SU-DHL-6 (cell line): ENCODE data around the gene ALDH1A3.

Experiments used
- H2AFZ ChIP-seq: fragments of 200-600 bp; sonication (generic); 2 replicates; pipeline ENCODE4 v1.6.1; 2014; ENCODE audit warnings: low read depth, mild to moderate bottlenecking, moderate library complexity, mixed read lengths, antibody characterized with exemption, low read length; ENCODE audit not compliant: severe bottlenecking
- H3F3A ChIP-seq: fragments of 200-600 bp; shearing (Covaris generic); 2 replicates; pipeline ENCODE4 v1.6.0; 2016; ENCODE audit warnings: antibody characterized with exemption, mild to moderate bottlenecking; ENCODE audit not compliant: insufficient read depth
- H3K27ac ChIP-seq: fragments of 200-600 bp; sonication (generic); 2 replicates; pipeline ENCODE4 v1.5.1; 2016; ENCODE audit warnings: low read depth, mild to moderate bottlenecking, low read length, moderate library complexity, mixed read lengths
- H3K27me3 ChIP-seq: fragments of 200-600 bp; sonication (generic), shearing (Covaris generic); 2 replicates; pipeline ENCODE4 v1.6.0; 2014; ENCODE audit warnings: mild to moderate bottlenecking, low read length
- H3K36me3 ChIP-seq: fragments of 200-600 bp; sonication (generic); 2 replicates; pipeline ENCODE4 v1.6.1; 2014; ENCODE audit warnings: mild to moderate bottlenecking, low read length, mixed read lengths
- H3K4me2 ChIP-seq: fragments of 300-600, 200-600 bp; shearing (Covaris generic), sonication (generic); 2 replicates; pipeline ENCODE4 v1.6.0; 2014; ENCODE audit warnings: low read length, low read depth, mild to moderate bottlenecking; ENCODE audit not compliant: poor library complexity, severe bottlenecking
- H3K4me3 ChIP-seq: fragments of 200-600 bp; sonication (generic); 2 replicates; pipeline ENCODE4 v1.5.1; 2014; ENCODE audit warnings: antibody characterized with exemption, low read length, mild to moderate bottlenecking, mixed read lengths; ENCODE audit not compliant: insufficient read depth, poor library complexity, severe bottlenecking
- H3K79me2 ChIP-seq: fragments of 200-600 bp; sonication (generic); 2 replicates; pipeline ENCODE4 v1.6.1; 2014; ENCODE audit warnings: mild to moderate bottlenecking, low read length, moderate library complexity; ENCODE audit not compliant: insufficient read depth
- H3K9ac ChIP-seq: fragments of 200-600 bp; sonication (generic); 2 replicates; pipeline ENCODE4 v1.7.0; 2014; ENCODE audit warnings: mild to moderate bottlenecking, low read length
- H3K9me2 ChIP-seq: fragments of 200-600 bp; sonication (generic); replicated peaks from 2 replicates; pipeline ENCODE4 v1.6.1; 2014; ENCODE audit warnings: low read length; ENCODE audit not compliant: insufficient read depth
- H3K9me3 ChIP-seq: fragments of 200-600 bp; sonication (generic); 2 replicates; pipeline ENCODE4 v1.6.1; 2014; ENCODE audit warnings: low read length, mixed read lengths; ENCODE audit not compliant: insufficient read depth
- H4K20me1 ChIP-seq: fragments of 200-600 bp; sonication (generic); 2 replicates; pipeline ENCODE4 v1.6.1; 2014; ENCODE audit warnings: low read depth, mild to moderate bottlenecking, antibody characterized with exemption, low read length, moderate library complexity, mixed read lengths
- EZH2phosphoT487 ChIP-seq: fragments of 200-600 bp; sonication (generic), shearing (Covaris generic); conservative IDR thresholded peaks from 2 replicates; pipeline ENCODE4 v1.6.1; 2018; ENCODE audit warnings: mild to moderate bottlenecking, antibody characterized with exemption, low read length, moderate library complexity, mixed read lengths
- TF ChIP-seq, protein P1 (sequence below): fragments of 200-600 bp; sonication (generic); IDR thresholded peaks from one replicate; pipeline ENCODE4 v1.5.1; 2017; ENCODE audit warnings: antibody characterized with exemption, mild to moderate bottlenecking, low read length, moderate library complexity; ENCODE audit not compliant: insufficient read depth, poor library complexity, severe bottlenecking

The ALDH1A3 gene

DNA sequence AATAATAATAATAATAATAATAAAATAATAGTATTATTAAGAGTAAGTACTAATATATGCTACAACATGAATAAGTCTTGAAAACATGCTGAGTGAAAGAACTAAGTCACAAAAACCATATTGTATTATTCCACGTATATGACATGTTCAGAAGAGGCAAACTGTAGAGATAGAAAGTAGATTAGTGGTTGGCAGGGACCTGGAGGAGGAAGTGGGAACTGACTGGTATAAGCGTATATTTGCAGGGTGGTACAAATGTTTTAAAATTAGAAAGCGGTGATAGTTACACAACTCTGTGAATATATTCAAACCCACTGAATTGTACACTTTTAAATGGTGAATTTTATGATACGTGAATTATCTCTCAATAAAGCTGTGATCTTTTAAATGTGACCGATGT is 72.3 kb downstream of the ALDH1A3 start:
- Histone ChIP-seq H4K20me1 (peaks cover 30% of the 10 kb centered on the region; the same call in 1 of the 2 replicates), H3F3A (peaks cover 50% of the 10 kb centered on the region), H3K36me3 (peaks cover 61% of the 10 kb centered on the region), H3K27me3 (no peaks in the 10 kb centered on the region), H3K4me3 (no peak overlapping the region), H3K4me2 (no peak overlapping the region), H2AFZ (no peak overlapping the region), H3K9me3 (no peaks in the 10 kb centered on the region), H3K79me2 (peaks cover 99% of the 10 kb centered on the region), H3K9me2 (no peaks in the 10 kb centered on the region), H3K27ac (no peak overlapping the region), H3K9ac (no peak overlapping the region)
- TF ChIP-seq, protein P1, sequence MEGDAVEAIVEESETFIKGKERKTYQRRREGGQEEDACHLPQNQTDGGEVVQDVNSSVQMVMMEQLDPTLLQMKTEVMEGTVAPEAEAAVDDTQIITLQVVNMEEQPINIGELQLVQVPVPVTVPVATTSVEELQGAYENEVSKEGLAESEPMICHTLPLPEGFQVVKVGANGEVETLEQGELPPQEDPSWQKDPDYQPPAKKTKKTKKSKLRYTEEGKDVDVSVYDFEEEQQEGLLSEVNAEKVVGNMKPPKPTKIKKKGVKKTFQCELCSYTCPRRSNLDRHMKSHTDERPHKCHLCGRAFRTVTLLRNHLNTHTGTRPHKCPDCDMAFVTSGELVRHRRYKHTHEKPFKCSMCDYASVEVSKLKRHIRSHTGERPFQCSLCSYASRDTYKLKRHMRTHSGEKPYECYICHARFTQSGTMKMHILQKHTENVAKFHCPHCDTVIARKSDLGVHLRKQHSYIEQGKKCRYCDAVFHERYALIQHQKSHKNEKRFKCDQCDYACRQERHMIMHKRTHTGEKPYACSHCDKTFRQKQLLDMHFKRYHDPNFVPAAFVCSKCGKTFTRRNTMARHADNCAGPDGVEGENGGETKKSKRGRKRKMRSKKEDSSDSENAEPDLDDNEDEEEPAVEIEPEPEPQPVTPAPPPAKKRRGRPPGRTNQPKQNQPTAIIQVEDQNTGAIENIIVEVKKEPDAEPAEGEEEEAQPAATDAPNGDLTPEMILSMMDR, result no peak
- no peak for TF ChIP-seq EZH2phosphoT487

DNA sequence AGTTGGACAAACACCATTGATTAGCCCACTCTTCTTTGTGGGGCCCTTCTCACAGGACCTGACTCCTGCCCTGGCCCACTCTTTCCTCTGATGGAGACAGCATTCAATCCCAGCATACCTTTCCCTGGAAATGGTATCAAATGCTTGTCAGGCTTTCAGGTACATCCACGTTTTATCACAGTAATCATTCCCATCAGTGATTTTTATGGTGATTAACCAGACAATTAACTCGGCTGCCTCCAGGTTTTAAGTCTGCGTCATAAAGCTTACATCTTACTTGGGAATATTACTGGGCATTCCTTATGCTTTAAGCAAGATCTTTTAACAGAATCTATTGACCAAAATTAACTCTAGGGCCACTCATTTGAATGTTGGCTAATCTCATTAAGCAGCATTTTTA is 72.9 kb downstream of the ALDH1A3 start:
- Histone ChIP-seq H4K20me1 (peaks cover 29% of the 10 kb centered on the region; the same call in 1 of the 2 replicates), H3K9me3 (no peaks in the 10 kb centered on the region), H3K9me2 (no peaks in the 10 kb centered on the region), H3K27ac (no peak overlapping the region), H3K9ac (no peak overlapping the region), H3K36me3 (peaks cover 61% of the 10 kb centered on the region), H2AFZ (no peak overlapping the region), H3K27me3 (no peaks in the 10 kb centered on the region), H3K4me3 (no peak overlapping the region), H3F3A (peaks cover 55% of the 10 kb centered on the region), H3K79me2 (peaks cover 99% of the 10 kb centered on the region), H3K4me2 (no peak overlapping the region)
- TF ChIP-seq, protein P1, result no peak
- no peak for TF ChIP-seq EZH2phosphoT487

- Histone ChIP-seq H3K79me2 (peaks cover 98% of the 10 kb centered on the region), H3K4me3 (no peak overlapping the region), H3K9me3 (no peaks in the 10 kb centered on the region), H3K27ac (no peak overlapping the region), H3F3A (peaks cover 27% of the 10 kb centered on the region), H3K9me2 (no peaks in the 10 kb centered on the region), H3K36me3 (peaks cover 21% of the 10 kb centered on the region), H3K27me3 (no peaks in the 10 kb centered on the region), H3K4me2 (no peak overlapping the region), H4K20me1 (peaks cover 30% of the 10 kb centered on the region; the same call in 1 of the 2 replicates), H2AFZ (no peak overlapping the region), H3K9ac (no peak overlapping the region)
- TF ChIP-seq, protein P1, result no peak
- no peak for TF ChIP-seq EZH2phosphoT487
Measured at GRCh38 chr15:100958326-100959065, 78.9 kb downstream of the ALDH1A3 start.
